ENCODE results near the gene OR10A3. TPM values are rescaled to one million over a fixed set of nuclear protein-coding genes. Genes with fewer than 3 reads are reported as not detected.

The OR10A3 gene
- total RNA-seq, 1 experiment from 2014 or later: not detected

DNA sequence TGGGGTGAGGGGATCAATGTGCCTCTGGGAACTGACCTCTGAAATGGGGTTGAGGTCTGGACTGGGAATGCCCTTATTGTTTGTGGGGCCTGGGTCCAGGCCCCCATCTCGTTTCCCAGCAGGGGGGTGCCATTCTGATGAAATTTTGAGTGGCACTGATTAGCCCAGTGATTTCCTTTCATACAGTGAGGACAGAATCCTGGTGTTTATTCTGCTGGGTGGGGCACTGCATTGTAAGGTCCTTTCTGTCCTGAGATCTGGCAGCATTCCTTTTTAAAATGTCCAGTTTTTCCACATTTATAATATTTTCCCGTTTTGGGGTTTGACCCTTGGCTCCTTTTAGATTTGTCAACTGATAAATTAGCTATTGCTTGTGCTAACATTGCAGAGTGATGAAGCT, 37.6 kb downstream of the OR10A3 start:
- Histone ChIP-seq H2AFZ (no peak overlapping the region), H3K36me3 (ENCODE audit: low read depth) (peaks cover 12% of the 10 kb centered on the region), H3K9me3 (ENCODE audit: insufficient read depth, low read depth) (peaks cover 11% of the 10 kb centered on the region), H3K4me1 (replicated peaks; ENCODE audit: insufficient read depth) (peaks cover 79% of the 10 kb centered on the region), H3K79me2 (ENCODE audit: low read depth) (peaks cover 21% of the 10 kb centered on the region), H3K9me2 (ENCODE audit: insufficient read depth) (no peaks in the 10 kb centered on the region), H3F3A (ENCODE audit: insufficient read depth, low read depth) (peaks cover 70% of the 10 kb centered on the region), H3K27ac (peak overlapping the region; percentile 97), H3K27me3 (ENCODE audit: insufficient read depth, low read depth) (no peaks in the 10 kb centered on the region), H3K4me3 (peak overlapping the region; percentile 73), H3K4me2 (peak overlapping the region; percentile 99), H4K20me1 (ENCODE audit: insufficient read depth) (no peaks in the 10 kb centered on the region)
- CTCF ChIA-PET: interaction anchor here (0.6 to 4.6 kb wide), 2 partner anchors 75 to 83 kb away, joined by 4 to 25 read pairs; partner anchors contain the start of gene EIF3F
- no peak for TF ChIP-seq EZH2 (IDR thresholded peaks at IDR 0.05; ENCODE audit: low read depth)
- TF ChIP-seq, protein P1, sequence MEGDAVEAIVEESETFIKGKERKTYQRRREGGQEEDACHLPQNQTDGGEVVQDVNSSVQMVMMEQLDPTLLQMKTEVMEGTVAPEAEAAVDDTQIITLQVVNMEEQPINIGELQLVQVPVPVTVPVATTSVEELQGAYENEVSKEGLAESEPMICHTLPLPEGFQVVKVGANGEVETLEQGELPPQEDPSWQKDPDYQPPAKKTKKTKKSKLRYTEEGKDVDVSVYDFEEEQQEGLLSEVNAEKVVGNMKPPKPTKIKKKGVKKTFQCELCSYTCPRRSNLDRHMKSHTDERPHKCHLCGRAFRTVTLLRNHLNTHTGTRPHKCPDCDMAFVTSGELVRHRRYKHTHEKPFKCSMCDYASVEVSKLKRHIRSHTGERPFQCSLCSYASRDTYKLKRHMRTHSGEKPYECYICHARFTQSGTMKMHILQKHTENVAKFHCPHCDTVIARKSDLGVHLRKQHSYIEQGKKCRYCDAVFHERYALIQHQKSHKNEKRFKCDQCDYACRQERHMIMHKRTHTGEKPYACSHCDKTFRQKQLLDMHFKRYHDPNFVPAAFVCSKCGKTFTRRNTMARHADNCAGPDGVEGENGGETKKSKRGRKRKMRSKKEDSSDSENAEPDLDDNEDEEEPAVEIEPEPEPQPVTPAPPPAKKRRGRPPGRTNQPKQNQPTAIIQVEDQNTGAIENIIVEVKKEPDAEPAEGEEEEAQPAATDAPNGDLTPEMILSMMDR (conservative IDR thresholded peaks at IDR 0.05): no peak
- DNase-seq: peak in 1 of 2 experiments; percentile 61
- intact Hi-C loops (cut with micrococcal nuclease; ENCODE audit: unreplicated experiment): no loop called here
- BruUV-seq (replicated peaks): no TSS peak
- POLR2A ChIA-PET (ENCODE audit: unreplicated experiment): interaction anchor here (0.7 to 0.8 kb wide), 3 partner anchors 71 to 300 kb away, joined by 3 to 5 read pairs (median 4); no protein-coding TSS in a partner anchor

DNA sequence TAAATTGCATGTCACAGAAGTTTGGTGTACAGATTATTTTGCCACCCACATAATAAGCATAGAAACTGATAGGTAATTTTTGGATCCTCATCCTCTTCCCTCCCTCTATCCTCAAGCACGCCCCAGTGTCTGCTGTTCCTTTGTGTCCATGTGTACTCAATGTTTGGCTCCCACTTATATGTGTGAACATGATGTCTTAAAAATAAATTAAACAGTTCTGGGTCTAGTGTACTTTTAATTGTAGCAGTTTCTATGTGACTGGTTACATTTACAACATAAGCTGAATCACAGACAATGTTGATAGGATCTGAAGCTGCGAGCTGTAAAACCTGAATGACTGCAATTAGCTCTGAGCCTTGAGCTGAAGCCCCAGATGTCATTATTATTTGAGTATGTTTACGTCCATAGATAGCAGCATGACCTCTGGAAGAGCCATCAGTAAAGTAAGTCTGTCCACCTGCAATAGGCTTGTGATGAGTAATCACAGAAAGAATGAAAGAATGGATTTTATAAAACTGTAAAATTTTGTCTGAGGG, 40.1 kb downstream of the OR10A3 start:
- ChIA-PET CTCF (interaction anchor here (4.6 kb wide), 1 partner anchor 86 kb away, joined by 25 read pairs; the partner anchor contains the start of gene EIF3F), POLR2A (ENCODE audit: unreplicated experiment) (no interaction called here)
- H3K9me3 ChIP-seq (ENCODE audit: insufficient read depth, low read depth): peaks cover 16% of the 10 kb centered on the region
- TF ChIP-seq EZH2 (IDR thresholded peaks at IDR 0.05; ENCODE audit: low read depth): no peak
- TF ChIP-seq, protein P1 (conservative IDR thresholded peaks at IDR 0.05): no peak
- H3K79me2 ChIP-seq (ENCODE audit: low read depth): peaks cover 21% of the 10 kb centered on the region
- H2AFZ ChIP-seq: no peak overlapping the region
- peak overlapping the region; percentile 99 for H3K4me2 ChIP-seq
- intact Hi-C loops (cut with micrococcal nuclease; ENCODE audit: unreplicated experiment): no loop called here
- no TSS peak for BruUV-seq (replicated peaks)
- no peaks in the 10 kb centered on the region for H3K9me2 ChIP-seq (ENCODE audit: insufficient read depth)
- 0 out of 2 replicates have a peak overlapping the region, but pooled peaks have one; percentile 32 for H3K27ac ChIP-seq
- H3K4me3 ChIP-seq: 0 out of 2 replicates have a peak overlapping the region, but pooled peaks have one; percentile 8
- H3K4me1 ChIP-seq (replicated peaks; ENCODE audit: insufficient read depth): peaks cover 53% of the 10 kb centered on the region
- peaks cover 16% of the 10 kb centered on the region for H3K36me3 ChIP-seq (ENCODE audit: low read depth)
- H4K20me1 ChIP-seq (ENCODE audit: insufficient read depth): no peaks in the 10 kb centered on the region
- H3F3A ChIP-seq (ENCODE audit: insufficient read depth, low read depth): peaks cover 50% of the 10 kb centered on the region
- peak in 1 of 2 experiments; percentile 70 for DNase-seq
- H3K27me3 ChIP-seq (ENCODE audit: insufficient read depth, low read depth): no peaks in the 10 kb centered on the region

DNA sequence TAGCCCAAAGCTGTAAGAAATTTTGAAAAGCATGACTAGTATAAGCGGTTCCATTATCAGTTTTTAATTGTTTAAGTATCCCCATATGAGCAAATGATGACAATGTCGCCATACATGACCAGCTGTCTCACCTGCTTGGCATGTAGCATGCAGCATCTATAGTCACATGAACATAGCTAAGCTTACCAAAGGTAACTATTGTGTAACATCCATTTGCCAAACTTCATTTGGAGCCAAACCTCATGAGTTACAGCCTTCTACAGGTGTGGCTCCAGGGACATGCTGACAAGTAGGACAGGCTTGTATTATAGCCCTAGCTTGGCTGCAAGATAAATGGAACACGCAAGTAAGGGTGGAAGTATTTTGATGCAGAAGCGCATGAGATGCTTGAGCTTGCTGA, 40.8 kb downstream of the OR10A3 start:
- Histone ChIP-seq H3K27me3 (ENCODE audit: insufficient read depth, low read depth) (no peaks in the 10 kb centered on the region), H3K4me2 (peak overlapping the region; percentile 99), H3F3A (ENCODE audit: insufficient read depth, low read depth) (peaks cover 43% of the 10 kb centered on the region), H3K4me3 (no peak overlapping the region), H3K27ac (no peak overlapping the region), H4K20me1 (ENCODE audit: insufficient read depth) (no peaks in the 10 kb centered on the region), H3K36me3 (ENCODE audit: low read depth) (peaks cover 16% of the 10 kb centered on the region), H3K79me2 (ENCODE audit: low read depth) (peaks cover 21% of the 10 kb centered on the region), H3K4me1 (replicated peaks; ENCODE audit: insufficient read depth) (peaks cover 50% of the 10 kb centered on the region), H3K9me3 (ENCODE audit: insufficient read depth, low read depth) (peaks cover 16% of the 10 kb centered on the region), H3K9me2 (ENCODE audit: insufficient read depth) (no peaks in the 10 kb centered on the region), H2AFZ (no peak overlapping the region)
- BruUV-seq (replicated peaks): no TSS peak
- DNase-seq: no peak
- POLR2A ChIA-PET (ENCODE audit: unreplicated experiment): no interaction called here
- TF ChIP-seq EZH2 (IDR thresholded peaks at IDR 0.05; ENCODE audit: low read depth): no peak
- TF ChIP-seq, protein P1 (conservative IDR thresholded peaks at IDR 0.05): no peak
- CTCF ChIA-PET: no interaction called here
- intact Hi-C loops (cut with micrococcal nuclease; ENCODE audit: unreplicated experiment): no loop called here

Measured in PC-9 (cell line).